HG03196 (cell line): ENCODE data around the gene MMRN2.
"Not testable (repeated sequence)": the region's sequence is repeated elsewhere in the genome, so short reads cannot be mapped to it uniquely, and the experiment has no call there.

ENCODE experiments used
- ATAC-seq: cut with Tn5 transposase; IDR thresholded peaks from one replicate; pipeline ENCODE4 v1.9.1; 2021; ENCODE audit not compliant: unreplicated experiment

MMRN2 gene

GRCh38 chr10:86941426-86941825, 16.0 kb downstream of the MMRN2 start:
- ATAC-seq: no peak

- no peak for ATAC-seq
Observed at GRCh38 chr10:86940677-86941076, 16.7 kb downstream of the MMRN2 start.

DNA sequence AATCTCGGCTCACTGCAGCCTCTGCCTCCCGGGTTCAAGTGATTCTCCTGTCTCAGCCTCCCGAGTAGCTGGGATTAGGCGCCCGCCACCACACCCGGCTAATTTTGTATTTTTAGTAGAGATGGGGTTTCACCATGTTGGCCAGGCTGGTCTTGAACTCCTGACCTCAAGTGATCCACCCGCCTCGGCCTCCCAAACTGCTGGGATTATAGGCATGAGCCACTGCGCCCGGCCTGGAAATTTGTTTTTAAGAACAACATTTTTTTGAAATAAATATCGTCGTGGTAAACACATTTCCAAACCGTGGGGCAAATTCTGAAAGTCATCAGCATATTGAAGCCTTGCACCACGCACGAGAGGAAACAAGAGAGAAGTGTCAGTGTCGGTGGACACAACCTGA, 17.3 kb downstream of the MMRN2 start:
- ATAC-seq: not testable (repeated sequence)

- no peak for ATAC-seq
Observed at GRCh38 chr10:86938260-86938659, 19.2 kb downstream of the MMRN2 start.

- no peak for ATAC-seq
Observed at GRCh38 chr10:86937502-86938154, 19.8 kb downstream of the MMRN2 start.

DNA sequence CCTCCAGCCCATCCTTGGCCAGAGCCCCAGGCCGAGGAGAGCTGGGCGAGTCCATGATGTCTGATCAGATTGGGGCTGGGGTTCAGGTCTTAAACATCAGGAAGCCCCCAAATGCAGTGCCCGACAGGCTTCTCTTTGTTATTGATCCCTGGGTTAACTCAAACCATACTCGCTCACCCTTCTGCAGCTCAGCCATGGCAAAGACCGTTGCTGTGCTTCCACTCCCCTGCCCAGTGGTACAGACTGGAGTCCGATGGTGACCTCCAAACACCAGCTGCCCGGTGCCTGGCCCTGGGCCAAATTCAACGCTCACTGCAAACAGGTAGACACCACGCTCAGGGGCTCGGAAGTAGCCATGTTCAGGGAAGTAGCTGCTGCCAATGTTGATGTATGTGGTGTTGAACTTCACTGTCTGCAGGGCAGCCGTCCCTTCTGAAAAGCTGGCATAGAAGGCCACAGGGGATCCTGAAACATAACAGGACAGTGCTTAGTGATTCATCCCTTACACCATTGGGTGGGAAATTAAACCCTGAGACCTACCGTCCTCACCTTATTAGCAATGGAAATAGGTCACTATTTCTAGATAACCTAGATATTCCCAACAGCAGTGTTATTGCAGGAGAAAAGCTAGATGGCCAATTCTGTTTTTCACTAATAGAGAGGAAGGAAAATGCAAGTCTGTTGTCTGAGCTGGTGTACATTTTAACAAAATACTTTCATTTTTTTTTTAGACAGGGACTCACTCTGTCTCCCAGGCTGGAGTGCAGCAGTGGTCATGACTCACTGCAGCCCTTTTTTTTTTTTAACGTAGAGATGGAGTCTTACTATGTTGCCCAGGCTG, 20.5 kb downstream of the MMRN2 start:
- no peak for ATAC-seq

- not testable (repeated sequence) for ATAC-seq
Observed at GRCh38 chr10:86934162-86934711, 23.2 kb downstream of the MMRN2 start.

DNA sequence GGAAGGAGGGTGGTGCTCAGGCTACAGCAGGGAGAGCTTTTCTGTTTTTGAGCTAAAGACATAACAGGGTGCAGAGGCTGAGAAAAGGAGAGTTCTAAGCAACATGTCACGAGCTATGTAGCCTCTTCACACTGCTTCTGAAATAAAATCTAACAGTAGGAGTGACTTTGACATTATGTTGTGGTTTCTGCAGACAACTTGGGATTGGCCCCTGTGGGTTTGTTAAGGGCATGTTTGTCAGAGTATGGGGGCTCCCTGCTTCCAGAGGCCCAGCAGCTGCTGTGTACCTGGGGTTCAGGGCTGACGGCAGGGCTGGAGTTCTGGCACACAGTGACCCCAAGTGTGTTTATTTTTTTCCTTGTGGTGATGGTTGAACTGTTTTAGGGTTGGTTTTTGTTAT, 24.7 kb downstream of the MMRN2 start:
- ATAC-seq: no peak

- ATAC-seq: no peak
Observed at GRCh38 chr10:86931872-86932271, 25.5 kb downstream of the MMRN2 start.

GRCh38 chr10:86929468-86930380, 27.7 kb downstream of the MMRN2 start:
- ATAC-seq: no peak

GRCh38 chr10:86922553-86922961, 34.9 kb downstream of the MMRN2 start:
- ATAC-seq: no peak

DNA sequence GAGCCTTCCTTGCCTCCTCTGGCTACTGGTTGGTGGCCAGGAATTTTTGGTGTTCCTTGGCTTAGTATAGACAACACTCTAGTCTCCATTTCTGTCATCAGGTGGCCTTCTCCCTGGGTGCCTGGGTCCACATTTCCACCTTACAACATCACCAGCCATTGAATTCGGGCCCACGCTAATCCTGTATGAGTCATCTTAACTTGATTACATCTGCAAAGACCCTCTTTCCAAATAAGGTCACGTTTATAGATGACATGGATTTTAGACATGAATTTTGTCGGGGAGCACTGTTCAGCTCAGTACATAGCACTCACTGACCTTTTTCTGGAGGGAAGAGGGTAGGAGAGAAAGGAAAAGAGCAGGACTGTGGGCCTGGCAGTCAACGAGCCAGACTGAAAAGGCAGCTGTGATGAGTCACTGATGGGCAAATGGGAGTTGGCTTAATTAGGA, 39.4 kb downstream of the MMRN2 start:
- ATAC-seq: no peak

- no peak for ATAC-seq
Observed at GRCh38 chr10:86914734-86915133, 42.7 kb downstream of the MMRN2 start.

DNA sequence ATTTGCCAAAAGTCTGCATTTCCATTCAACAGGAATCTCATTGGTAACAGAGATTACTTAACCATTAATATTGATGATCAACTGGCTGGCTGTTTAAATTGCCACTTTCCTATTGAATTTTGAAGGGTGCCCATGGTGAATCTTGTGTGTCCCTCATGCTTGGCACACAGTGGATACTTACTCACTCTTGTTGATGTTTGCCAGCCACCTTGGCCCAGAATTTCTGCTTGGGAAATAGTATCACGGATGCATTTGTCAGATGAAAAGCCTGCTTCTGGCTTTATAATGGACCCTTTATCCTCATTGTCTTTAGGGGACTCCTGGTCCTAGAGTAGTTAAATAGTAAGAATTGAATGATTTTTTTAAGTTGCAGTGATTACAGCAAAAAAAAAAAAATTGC, 52.0 kb downstream of the MMRN2 start:
- ATAC-seq: no peak

DNA sequence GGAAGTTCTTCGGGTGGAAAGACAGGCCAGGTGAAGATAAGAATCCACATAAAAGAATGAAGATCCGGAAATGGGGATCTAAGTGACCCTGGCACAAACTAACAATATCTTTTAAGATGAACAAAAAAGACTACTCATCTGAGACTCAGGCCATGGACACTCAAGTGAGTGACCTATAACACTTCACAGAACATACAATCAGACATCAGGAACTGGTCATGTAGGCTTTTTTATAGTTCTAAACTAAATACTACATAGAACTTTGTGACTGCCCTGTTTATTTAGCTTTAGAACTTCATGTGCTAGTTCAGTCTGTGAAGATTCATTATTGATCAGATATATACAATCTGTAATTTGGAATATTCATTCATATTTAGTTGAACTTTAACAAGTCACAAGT, 52.8 kb downstream of the MMRN2 start:
- ATAC-seq: no peak

- no peak for ATAC-seq
Observed at GRCh38 chr10:86900955-86901354, 56.5 kb downstream of the MMRN2 start.

GRCh38 chr10:86899670-86900276, 57.6 kb downstream of the MMRN2 start:
- no peak for ATAC-seq

DNA sequence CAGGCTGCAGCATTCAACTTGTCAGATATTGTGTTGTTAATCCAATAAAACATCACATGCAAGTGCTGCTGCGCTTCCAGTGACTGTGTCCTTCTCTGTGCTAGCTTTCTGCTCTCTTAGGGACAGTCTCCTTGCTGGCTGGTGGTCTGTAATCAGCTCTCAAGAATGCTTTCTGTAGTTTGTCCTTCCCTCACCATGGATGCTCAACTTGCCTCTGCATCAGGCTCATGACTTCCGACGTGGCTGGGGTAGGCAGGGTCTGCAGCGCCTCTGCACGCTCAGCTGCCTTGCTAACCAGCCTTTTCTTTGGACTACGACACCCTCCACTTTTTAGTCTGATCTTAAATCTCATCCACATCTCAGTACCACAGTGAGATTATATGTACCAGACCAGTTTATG, 58.3 kb downstream of the MMRN2 start:
- ATAC-seq: no peak

DNA sequence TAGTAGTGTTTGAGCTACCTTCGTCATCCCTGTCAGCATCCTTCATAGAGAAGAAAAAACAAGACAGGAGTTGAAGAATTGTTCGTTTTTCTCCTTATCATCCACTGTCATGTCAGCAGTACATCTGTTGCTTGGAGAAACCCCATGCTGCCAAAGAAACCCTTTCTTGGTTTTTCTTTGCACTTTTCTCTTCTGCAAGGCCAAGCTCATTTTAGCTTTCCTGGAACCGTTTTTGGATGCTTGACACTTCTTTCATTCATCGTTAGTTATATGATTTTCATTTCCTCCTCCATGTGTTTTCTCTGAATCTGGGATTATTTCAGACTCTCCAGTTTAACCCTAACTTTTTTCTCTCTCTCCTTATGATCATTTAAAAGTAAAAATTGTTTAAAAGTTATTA, 58.9 kb downstream of the MMRN2 start:
- no peak for ATAC-seq

DNA sequence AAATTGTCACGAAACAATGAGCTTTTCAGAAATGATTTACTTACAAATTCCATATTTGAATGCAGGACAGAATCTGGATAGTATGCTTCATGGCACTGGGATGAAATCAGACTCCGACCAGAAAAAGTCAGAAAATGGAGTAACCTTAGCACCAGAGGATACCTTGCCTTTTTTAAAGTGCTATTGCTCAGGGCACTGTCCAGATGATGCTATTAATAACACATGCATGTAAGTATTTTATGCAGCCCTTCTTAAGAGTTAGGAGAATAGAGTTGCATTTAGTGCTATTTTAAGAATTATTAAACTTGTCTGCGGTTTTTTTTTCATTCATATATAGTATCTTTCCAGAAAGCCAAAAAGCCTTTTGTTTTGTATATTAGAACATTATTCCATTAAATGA, 67.4 kb downstream of the MMRN2 start:
- ATAC-seq: no peak
